HepG2 (cell line): Measurements from ENCODE around the gene TBC1D30. TPM values are rescaled to one million over a fixed set of nuclear protein-coding genes. Genes with fewer than 3 reads are reported as not detected.

ENCODE experiments used
- ATAC-seq: fragments of 200-7000 bp; cut with Tn5 transposase; 3 replicates; pipeline ENCODE4 v1.9.1; 2020; ENCODE audit warnings: mild to moderate bottlenecking, moderate library complexity
- BruUV-seq: library from RNA; stranded (reverse); fragments of 400-500 nt; replicated peaks from 2 replicates; lab custom pipeline; 2021; lab: Mats Ljungman, UMichigan
- CTCF ChIA-PET: fragments of 300-600 bp; formaldehyde crosslinking; extraction: SDS; loops from one replicate; lab custom pipeline; 2021; ENCODE audit warnings: low total read pairs, inconsistent platforms, low intra/inter-chr PET ratio; lab: Yijun Ruan, JAX
- POLR2A ChIA-PET: fragments of 350-600 bp; sonication (Branson Sonifier 250); formaldehyde crosslinking; loops from one replicate; lab custom pipeline; 2020; ENCODE audit warnings: antibody characterized with exemption, inconsistent platforms; lab: Yijun Ruan, JAX
- DNase-seq: peaks from one replicate; pipeline ENCODE4 v3.0.0-alpha.2; 2015; ENCODE audit warnings: low spot score
- FAIRE-seq: peaks from 3 replicates; lab custom pipeline; 2011; peaks lifted over from hg19 to GRCh38; lab: Jason Lieb, UNC
- H2AFZ ChIP-seq: one replicate; pipeline ENCODE4 v1.6.1; 2011; ENCODE audit warnings: low read length, inconsistent platforms
- H3K27ac ChIP-seq: fragments of 300-600 bp; 3 replicates; pipeline ENCODE4 v1.8.0; 2011; ENCODE audit warnings: mixed run types, mild to moderate bottlenecking, mixed read lengths, low read length, inconsistent platforms; ENCODE audit not compliant: insufficient read depth; ENCODE audit errors: extremely low read length
- H3K27me3 ChIP-seq, 2 experiments: fragments of 200-600 bp in 1 of 2; 2 replicates in 1 of 2; 3 replicates in 1 of 2; pipeline versions ENCODE4 v1.6.0 to v1.8.0; 2011; ENCODE audit warnings: low read length in 2 of 2, mild to moderate bottlenecking in 2 of 2, moderate library complexity in 2 of 2, inconsistent platforms in 1 of 2; ENCODE audit not compliant: insufficient read depth in 2 of 2, control insufficient read depth in 1 of 2
- H3K36me3 ChIP-seq, 2 experiments: fragments of 200-600 bp in 1 of 2; replicated peaks in 1 of 2; 2 replicates in 1 of 2; 3 replicates in 1 of 2; pipeline versions ENCODE4 v1.5.1 to v1.8.0; 2011; ENCODE audit warnings: low read length in 2 of 2, inconsistent platforms in 1 of 2; ENCODE audit not compliant: insufficient read depth in 2 of 2, control insufficient read depth in 1 of 2
- H3K4me1 ChIP-seq: 2 replicates; pipeline ENCODE4 v1.5.1; 2012; ENCODE audit warnings: low read length, inconsistent platforms; ENCODE audit not compliant: insufficient read depth
- H3K4me2 ChIP-seq: 2 replicates; pipeline ENCODE4 v1.6.0; 2011; ENCODE audit warnings: low read depth, low read length, inconsistent platforms
- H3K4me3 ChIP-seq, 3 experiments: fragments of 200-600 bp in 1 of 3; sonication (generic), shearing (Covaris generic) in 1 of 3; replicated peaks in 1 of 3; 2 replicates each; pipeline ENCODE4 v1.5.1; 2011 to 2016; ENCODE audit warnings: low read length in 3 of 3, inconsistent platforms in 2 of 3, low read depth in 2 of 3, mild to moderate bottlenecking in 2 of 3, control low read depth in 1 of 3, mixed read lengths in 1 of 3; ENCODE audit not compliant: insufficient read depth in 1 of 3
- H3K79me2 ChIP-seq: one replicate; pipeline ENCODE4 v1.6.1; 2011; ENCODE audit warnings: low read length, inconsistent platforms; ENCODE audit not compliant: insufficient read depth
- H3K9ac ChIP-seq: 2 replicates; pipeline ENCODE4 v1.6.0; 2011; ENCODE audit warnings: mild to moderate bottlenecking, low read depth, low read length, inconsistent platforms; ENCODE audit not compliant: insufficient read depth
- H3K9me3 ChIP-seq: 2 replicates; pipeline ENCODE4 v1.5.1; 2012; ENCODE audit warnings: mild to moderate bottlenecking, low read length
- H4K20me1 ChIP-seq: 2 replicates; pipeline ENCODE4 v1.6.0; 2011; ENCODE audit warnings: inconsistent platforms, mild to moderate bottlenecking, low read length, moderate library complexity; ENCODE audit not compliant: insufficient read depth
- CTCF ChIP-seq: sonication (generic); formaldehyde crosslinking; IDR thresholded peaks from 2 replicates; pipeline ENCODE4 v1.5.0; 2020; ENCODE audit warnings: mild to moderate bottlenecking, missing genetic modification reagents, moderate library complexity
- FOXJ3 ChIP-seq: sonication (generic); formaldehyde crosslinking; IDR thresholded peaks from 2 replicates; pipeline ENCODE4 v1.4.0; 2020; ENCODE audit warnings: missing genetic modification reagents, mild to moderate bottlenecking, borderline replicate concordance
- MAFK ChIP-seq, 2 experiments: IDR thresholded peaks in 1 of 2; conservative IDR thresholded peaks in 1 of 2; 2 replicates each; pipeline ENCODE4 v1.6.1; 2011; ENCODE audit warnings: improper control_type of control experiment in 2 of 2, low read length in 2 of 2
- RAD21 ChIP-seq: fragments of 450-650 bp; formaldehyde crosslinking; IDR thresholded peaks from 2 replicates; pipeline ENCODE4 v1.5.0; 2020; ENCODE audit warnings: mild to moderate bottlenecking
- SMC3 ChIP-seq: IDR thresholded peaks from 2 replicates; pipeline ENCODE4 v1.6.1; 2011; ENCODE audit warnings: low read length, improper control_type of control experiment
- STAG1 ChIP-seq: sonication (generic); formaldehyde crosslinking; IDR thresholded peaks from 2 replicates; pipeline ENCODE4 v1.4.0; 2020; ENCODE audit warnings: missing genetic modification reagents
- ZBTB26 ChIP-seq: IDR thresholded peaks from 2 replicates; pipeline ENCODE4 v1.6.1; 2016; ENCODE audit warnings: missing compliant biosample characterization, missing genetic modification reagents, borderline replicate concordance
- ZMAT5 ChIP-seq: sonication (generic); formaldehyde crosslinking; IDR thresholded peaks from 2 replicates; pipeline ENCODE4 v1.5.0; 2020; ENCODE audit warnings: mild to moderate bottlenecking, low read depth, missing genetic modification reagents, borderline replicate concordance
- ZNF883 ChIP-seq: sonication (generic); formaldehyde crosslinking; IDR thresholded peaks from 2 replicates; pipeline ENCODE4 v1.5.1; 2020; ENCODE audit warnings: mild to moderate bottlenecking, missing genetic modification reagents; ENCODE audit errors: not compliant biosample characterization
- WGBS: methylation state at CpG from one replicate; pipeline ENCODE4 v1.1.6; 2017; ENCODE audit warnings: low lambda C conversion rate; 5-methylcytosine and 5-hydroxymethylcytosine counted together
- in situ Hi-C: cut with HindIII; loops from 2 replicates; pipeline ENCODE4 v1.10.0; 2017; ENCODE audit warnings: low pct_unique_long_range_greater_than_20kb; ENCODE audit not compliant: extremely low pct_ligation_motif_present
- intact Hi-C: fragments of 100-400 bp; cut with micrococcal nuclease; formaldehyde crosslinking; loops from one replicate; pipeline ENCODE4 v1.10.0; 2022; ENCODE audit not compliant: unreplicated experiment
- polyA plus RNA-seq, 8 experiments: library from polyadenylated mRNA; depleted of rRNA in 3 of 8; stranded (reverse) in 7 of 8; unstranded in 1 of 8; fragments of >200 nt; fragmentation: Illumina TruSeq in 4 of 8; extraction: Trizol in 4 of 8; gene quantifications; 2 replicates each; pipeline versions ENCODE4 v1.2.1 to v1.2.3, GENCODE V29; 2011 to 2016; ENCODE audit warnings: low read depth in 4 of 8, missing spikeins in 1 of 8, mixed read lengths in 1 of 8; ENCODE audit not compliant: insufficient read depth in 1 of 8
- total RNA-seq, 5 experiments: library from RNA; depleted of rRNA; stranded (reverse); fragments of >200 nt; fragmentation: Illumina TruSeq; extraction: Trizol; gene quantifications; 2 replicates each; pipeline ENCODE4 v1.2.3, GENCODE V29; 2016; ENCODE audit warnings: low read depth in 1 of 5

TBC1D30 gene
- total and polyA plus RNA-seq, 2 of the 13 experiments (the other 11 are each of a cell fraction or from before 2014, with no cell fraction given) = 0.42 to 0.67 TPM

- Histone ChIP-seq H4K20me1 (no peaks in the 10 kb centered on the region), H3K4me3 (no peak overlapping the region), H3K27ac (no peak overlapping the region), H2AFZ (no peak overlapping the region), H3K9me3 (no peaks in the 10 kb centered on the region), H3K4me1 (peaks cover 10% of the 10 kb centered on the region), H3K4me2 (no peak overlapping the region), H3K27me3 (no peaks in the 10 kb centered on the region; a peak in 1 of 5 replicates), H3K9ac (no peak overlapping the region), H3K36me3 (no peaks in the 10 kb centered on the region), H3K79me2 (no peaks in the 10 kb centered on the region)
- no TSS peak for BruUV-seq
- intact Hi-C loops = loop anchor here (1.0 to 10.0 kb wide), 4 partner anchors 209 to 414 kb away; no protein-coding TSS in a partner anchor
- 50% methylated on average over 6 of the region's 6 CpGs for WGBS
- POLR2A ChIA-PET = no interaction called here
- DNase-seq (peak; percentile 61), FAIRE-seq (peak; percentile 66), ATAC-seq (peak; percentile 70)
- CTCF ChIA-PET = interaction anchor here (0.7 to 3.5 kb wide), 4 partner anchors 209 to 416 kb away, joined by 3 to 24 read pairs (median 11); no protein-coding TSS in a partner anchor
- in situ Hi-C loops = loop anchor here (5.0 to 25.0 kb wide), 3 partner anchors 231 to 1221 kb away; partner anchors contain the start of gene WIF1
- TF ChIP-seq FOXJ3 = no peak
- TF ChIP-seq ZMAT5 (CRISPR knock-in tag) = no peak
- TF ChIP-seq SMC3 = peak; percentile 93
- no peak for TF ChIP-seq ZNF883 (CRISPR knock-in tag)
- TF ChIP-seq STAG1 = peak; percentile 95
- peak; percentile 81 for TF ChIP-seq CTCF
- TF ChIP-seq RAD21 (CRISPR knock-in tag) = peak; percentile 87
- no peak for TF ChIP-seq MAFK (conservative IDR thresholded peaks at IDR 0.05 in 1 of 2, IDR thresholded peaks at IDR 0.05 in 1 of 2; ENCODE audit: low read length in 2 of 2)
- TF ChIP-seq ZBTB26 (CRISPR knock-in tag) = no peak
These were observed 66.5 kb downstream of the TBC1D30 start for GRCh38 chr12:64890873-64891468.
